GM12892 (cell line): ENCODE results near the gene SLC44A4.

ENCODE experiments used
- DNase-seq: peaks from one replicate; pipeline ENCODE4 v3.0.0; 2011; ENCODE audit not compliant: insufficient read length
- FAIRE-seq: peaks from 2 replicates; lab custom pipeline; 2011; peaks lifted over from hg19 to GRCh38; lab: Jason Lieb, UNC
- POLR2A ChIP-seq: IDR thresholded peaks from 2 replicates; pipeline ENCODE4 v1.6.1; 2011; ENCODE audit warnings: low read depth, low read length, control low read depth
- POLR2AphosphoS5 ChIP-seq: IDR thresholded peaks from 2 replicates; pipeline ENCODE4 v1.6.1; 2011; ENCODE audit warnings: low read depth, low read length, control low read depth
- TAF1 ChIP-seq: IDR thresholded peaks from 2 replicates; pipeline ENCODE4 v1.6.1; 2011; ENCODE audit warnings: low read depth, mild to moderate bottlenecking, control low read depth, low read length, borderline replicate concordance

The SLC44A4 gene

DNA sequence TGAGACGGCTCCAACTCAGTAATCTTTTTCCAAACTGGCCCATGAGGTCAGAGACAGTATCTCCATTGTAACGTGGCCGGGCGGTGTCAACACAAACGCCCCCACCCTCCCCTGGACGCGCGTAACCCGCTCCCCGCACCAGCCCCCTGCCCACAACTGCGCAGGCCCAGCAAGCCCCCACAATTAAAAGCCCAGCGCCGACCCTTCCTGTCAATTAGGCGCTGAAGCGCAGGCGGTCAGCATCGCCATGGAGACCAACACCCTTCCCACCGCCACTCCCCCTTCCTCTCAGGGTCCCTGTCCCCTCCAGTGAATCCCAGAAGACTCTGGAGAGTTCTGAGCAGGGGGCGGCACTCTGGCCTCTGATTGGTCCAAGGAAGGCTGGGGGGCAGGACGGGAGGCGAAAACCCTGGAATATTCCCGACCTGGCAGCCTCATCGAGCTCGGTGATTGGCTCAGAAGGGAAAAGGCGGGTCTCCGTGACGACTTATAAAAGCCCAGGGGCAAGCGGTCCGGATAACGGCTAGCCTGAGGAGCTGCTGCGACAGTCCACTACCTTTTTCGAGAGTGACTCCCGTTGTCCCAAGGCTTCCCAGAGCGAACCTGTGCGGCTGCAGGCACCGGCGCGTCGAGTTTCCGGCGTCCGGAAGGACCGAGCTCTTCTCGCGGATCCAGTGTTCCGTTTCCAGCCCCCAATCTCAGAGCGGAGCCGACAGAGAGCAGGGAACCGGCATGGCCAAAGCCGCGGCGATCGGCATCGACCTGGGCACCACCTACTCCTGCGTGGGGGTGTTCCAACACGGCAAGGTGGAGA is 63.6 kb downstream of the SLC44A4 start, which contains the start of the genes HSPA1A and HSPA1L:
TSS of gene HSPA1A (plus strand) at position 519 of the 814 bp plus-strand sequence. CDS start at position 733, 214 bp downstream.
TSS of gene HSPA1L (minus strand) at position 259 of the 814 bp plus-strand sequence. CDS start 3,311 bp downstream, outside the sequence.
- DNase-seq, result peak; percentile 57
- TF ChIP-seq POLR2AphosphoS5 (peak; percentile 46), POLR2A (peak; percentile 78), TAF1 (no peak)
- peak; percentile 5 for FAIRE-seq

DNA sequence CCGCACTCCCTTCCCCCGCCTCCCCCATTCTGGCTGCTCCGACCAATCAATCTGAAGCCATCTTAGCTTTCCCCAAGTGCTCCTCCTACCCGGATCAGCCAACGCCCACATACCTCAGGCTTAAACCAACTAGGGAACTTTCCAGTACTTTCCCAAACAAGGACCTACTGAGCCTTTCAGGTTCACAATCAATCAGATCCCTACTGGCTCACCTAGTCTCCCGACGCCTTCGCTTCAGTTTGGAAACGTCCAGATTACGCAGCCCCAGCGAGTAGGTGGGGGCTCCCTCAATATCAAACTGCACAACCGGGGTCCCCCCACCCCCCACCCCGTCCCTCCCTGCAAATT is 64.1 kb downstream of the SLC44A4 start:
- FAIRE-seq (peak; percentile 69), DNase-seq (peak; percentile 81)
- no peak; the same call in 1 of the 2 replicates for TF ChIP-seq POLR2AphosphoS5
- no peak for TF ChIP-seq POLR2A
- no peak for TF ChIP-seq TAF1

DNA sequence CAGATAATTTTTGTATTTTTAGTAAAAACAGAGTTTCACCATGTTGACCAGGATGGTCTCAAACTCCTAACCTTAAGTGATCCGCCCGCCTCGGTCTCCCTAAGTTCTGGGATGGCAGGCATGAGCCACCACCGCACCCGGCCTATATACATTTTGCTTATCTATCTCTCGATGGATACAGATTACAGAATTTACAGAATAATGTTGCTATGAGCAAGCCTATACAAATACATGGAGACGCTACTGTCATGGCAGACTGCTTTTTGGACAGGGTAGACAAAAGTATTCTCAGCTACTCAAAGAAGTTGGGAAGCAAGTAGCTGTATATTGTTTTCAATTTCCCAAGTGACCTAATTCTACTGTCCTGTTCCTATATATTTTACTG is 65.3 kb downstream of the SLC44A4 start:
- FAIRE-seq, result no peak
- TF ChIP-seq TAF1 (no peak), POLR2AphosphoS5 (no peak), POLR2A (no peak)

More for the DNA sequence above, 65.3 kb downstream of the SLC44A4 start:
- DNase-seq, result no peak
